B cell (primary cell): ENCODE results near the gene PCGF2. TPM values are rescaled to one million over a fixed set of nuclear protein-coding genes. Genes with fewer than 3 reads are reported as not detected.

Experiments
- ATAC-seq: fragments of 200-7000 bp; cut with Tn5 transposase; one replicate; pipeline ENCODE4 v1.10.0; 2021; ENCODE audit warnings: low read depth, mild to moderate bottlenecking, moderate number of reproducible peaks, moderate library complexity
- CTCF ChIA-PET: fragments of 350-600 bp; sonication (Branson Sonifier 250); formaldehyde crosslinking; loops from one replicate; lab custom pipeline; 2021; ENCODE audit warnings: antibody characterized with exemption, inconsistent platforms; lab: Charles Lee
- POLR2A ChIA-PET: fragments of 350-600 bp; sonication (Branson Sonifier 250); formaldehyde crosslinking; loops from one replicate; lab custom pipeline; 2021; ENCODE audit warnings: antibody characterized with exemption; lab: Charles Lee
- DNase-seq: peaks from one replicate; pipeline ENCODE4 v3.0.0; 2013
- H2AFZ ChIP-seq: 2 replicates; pipeline ENCODE4 v1.6.1; 2012; ENCODE audit warnings: mild to moderate bottlenecking, low read depth, low read length; ENCODE audit not compliant: insufficient read depth, poor library complexity, severe bottlenecking
- H3K27ac ChIP-seq, 2 donors: 1 replicate in 1 of 2; 2 replicates in 1 of 2; pipeline ENCODE4 v1.5.1; 2012 to 2013; ENCODE audit warnings: low read length in 2 of 2, mild to moderate bottlenecking in 2 of 2, moderate library complexity in 1 of 2
- H3K27me3 ChIP-seq, 4 experiments: fragments of 200-600 bp in 1 of 4; sonication (generic) in 1 of 4; replicated peaks in 1 of 4; 1 replicate in 2 of 4; 2 replicates in 2 of 4; pipeline versions ENCODE4 v1.6.1 to v1.7.0; 2013 to 2016; ENCODE audit warnings: low read length in 3 of 4, mild to moderate bottlenecking in 2 of 4, mixed read lengths in 1 of 4, moderate library complexity in 1 of 4; ENCODE audit not compliant: insufficient read depth in 4 of 4, control insufficient read depth in 3 of 4; ENCODE audit errors: control extremely low read depth in 1 of 4
- H3K36me3 ChIP-seq, 2 experiments: replicated peaks in 1 of 2; 1 replicate in 1 of 2; 2 replicates in 1 of 2; pipeline versions ENCODE4 v1.6.1 to v1.7.1; 2013; ENCODE audit warnings: low read length in 1 of 2; ENCODE audit not compliant: insufficient read depth in 2 of 2, control insufficient read depth in 1 of 2; ENCODE audit errors: control extremely low read depth in 1 of 2, extremely low read depth in 1 of 2
- H3K4me1 ChIP-seq, 2 donors: fragments of 200-600 bp in 1 of 2; sonication (generic) in 1 of 2; 1 replicate in 1 of 2; 2 replicates in 1 of 2; pipeline versions ENCODE4 v1.5.1 to v1.6.1; 2013 to 2017; ENCODE audit warnings: low read length in 2 of 2; ENCODE audit not compliant: control insufficient read depth in 2 of 2, insufficient read depth in 2 of 2
- H3K4me2 ChIP-seq: replicated peaks from 2 replicates; pipeline ENCODE3; 2012; ENCODE audit warnings: mild to moderate bottlenecking, low read depth, low read length; ENCODE audit not compliant: poor library complexity, severe bottlenecking
- H3K4me3 ChIP-seq, 5 experiments: fragments of 200-600 bp in 1 of 5; sonication (generic) in 1 of 5; 1 replicate in 3 of 5; 2 replicates in 2 of 5; pipeline versions ENCODE4 v1.5.1 to v1.7.0; 2011 to 2016; ENCODE audit warnings: low read length in 4 of 5, mild to moderate bottlenecking in 4 of 5, low read depth in 2 of 5, control low read depth in 1 of 5, moderate library complexity in 1 of 5; ENCODE audit not compliant: insufficient read depth in 1 of 5; ENCODE audit errors: control extremely low read depth in 1 of 5, extremely low read depth in 1 of 5
- H3K79me2 ChIP-seq: fragments of 200-600 bp; sonication (generic); one replicate; pipeline ENCODE4 v1.6.0; 2016; ENCODE audit warnings: low read length; ENCODE audit not compliant: control insufficient read depth, insufficient read depth
- H3K9ac ChIP-seq: fragments of 200-600 bp; sonication (generic); 2 replicates; pipeline ENCODE4 v1.6.1; 2017; ENCODE audit warnings: mild to moderate bottlenecking, low read length, moderate library complexity
- H3K9me3 ChIP-seq, 3 donors: one replicate each; pipeline versions ENCODE4 v1.6.1 to v1.7.1; 2013; ENCODE audit warnings: low read length in 2 of 3; ENCODE audit not compliant: control insufficient read depth in 2 of 3, insufficient read depth in 1 of 3; ENCODE audit errors: control extremely low read depth in 1 of 3
- H4K20me1 ChIP-seq: 2 replicates; pipeline ENCODE4 v1.6.0; 2012; ENCODE audit warnings: mild to moderate bottlenecking, low read length; ENCODE audit not compliant: insufficient read depth, control insufficient read depth, poor library complexity, severe bottlenecking
- H3K27ac Mint-ChIP-seq: one replicate; pipeline ENCODE4 v1.8.0; 2021; ENCODE audit warnings: mixed read lengths
- H3K27me3 Mint-ChIP-seq: one replicate; pipeline ENCODE4 v1.8.0; 2021; ENCODE audit warnings: mixed read lengths
- H3K4me1 Mint-ChIP-seq: one replicate; pipeline ENCODE4 v1.8.0; 2021; ENCODE audit warnings: mixed read lengths
- H3K4me3 Mint-ChIP-seq: one replicate; pipeline ENCODE4 v1.8.0; 2021; ENCODE audit warnings: mixed read lengths
- H3K9me3 Mint-ChIP-seq: one replicate; pipeline ENCODE4 v1.8.0; 2022; ENCODE audit warnings: mixed read lengths; ENCODE audit not compliant: insufficient read depth
- CTCF ChIP-seq: fragments of 200-600 bp; IDR thresholded peaks from one replicate; pipeline ENCODE4 v1.8.0; 2022; ENCODE audit warnings: antibody characterized with exemption, mild to moderate bottlenecking
- EZH2 ChIP-seq: IDR thresholded peaks from 2 replicates; pipeline ENCODE4 v1.6.1; 2012; ENCODE audit warnings: borderline replicate concordance, low read depth, mild to moderate bottlenecking, moderate library complexity, low read length; ENCODE audit not compliant: insufficient read depth, poor library complexity, severe bottlenecking
- WGBS: methylation state at CpG from one replicate; pipeline ENCODE4 v1.1.5; 2013; ENCODE audit warnings: missing lambda C conversion rate; ENCODE audit not compliant: insufficient coverage; 5-methylcytosine and 5-hydroxymethylcytosine counted together
- intact Hi-C: fragments of 100-400 bp; cut with micrococcal nuclease; formaldehyde crosslinking; loops from one replicate; pipeline ENCODE4 v1.10.0; 2022
- polyA plus RNA-seq: library from polyadenylated mRNA; depleted of rRNA; stranded (reverse); fragments of >200 nt; gene quantifications from 2 replicates; pipeline ENCODE4 v1.2.3, GENCODE V29; 2012
- total RNA-seq, 2 donors: library from RNA; stranded (reverse); fragments of 120-200 nt in 1 of 2; gene quantifications; 1 replicate in 1 of 2; 2 replicates in 1 of 2; pipeline versions ENCODE4 v1.2.3 to v1.2.4, GENCODE V29; 2013 to 2022

Gene PCGF2
- total and polyA plus RNA-seq, 2 donors (not counting 1 experiment from before 2014, with no cell fraction given) = 0.04 TPM; not detected in 1

GRCh38 chr17:38691154-38691553 lies 57.0 kb downstream of the PCGF2 start:
- Histone ChIP-seq H3K9ac (no peak overlapping the region), H3K4me1 (no peaks in the 10 kb centered on the region), H3K4me3 (no peak overlapping the region), H4K20me1 (no peaks in the 10 kb centered on the region), H3K27me3 (peaks cover 0 to 4% (median 0%) of the 10 kb centered on the region in 4 experiments), H3K4me2 (no peak overlapping the region), H2AFZ (no peak overlapping the region), H3K79me2 (no peaks in the 10 kb centered on the region), H3K27ac (no peak overlapping the region), H3K9me3 (no peaks in the 10 kb centered on the region), H3K36me3 (no peaks in the 10 kb centered on the region)
- DNase-seq (no peak), ATAC-seq (no peak)
- Mint-ChIP-seq H3K9me3 (no peaks in the 10 kb centered on the region), H3K4me1 (no peaks in the 10 kb centered on the region), H3K27ac (no peak overlapping the region), H3K4me3 (no peak overlapping the region), H3K27me3 (peaks cover 12% of the 10 kb centered on the region)
- ChIA-PET CTCF (interaction anchor here (1.0 to 2.5 kb wide), 2 partner anchors 13 to 24 kb away, joined by 3 to 11 read pairs; no protein-coding TSS in a partner anchor), POLR2A (no interaction called here)
- intact Hi-C loops = no loop called here
- 94% methylated on average over 4 of the region's 4 CpGs for WGBS
- no peak for TF ChIP-seq EZH2
- no peak for TF ChIP-seq CTCF

GRCh38 chr17:38690386-38690785 lies 57.8 kb downstream of the PCGF2 start:
- Mint-ChIP-seq H3K9me3 (no peaks in the 10 kb centered on the region), H3K4me1 (no peaks in the 10 kb centered on the region), H3K4me3 (no peak overlapping the region), H3K27ac (no peak overlapping the region), H3K27me3 (peaks cover 20% of the 10 kb centered on the region)
- TF ChIP-seq CTCF = no peak
- TF ChIP-seq EZH2 = no peak
- Histone ChIP-seq H3K79me2 (no peaks in the 10 kb centered on the region), H3K4me1 (no peaks in the 10 kb centered on the region), H3K27me3 (peaks cover 0 to 4% (median 0%) of the 10 kb centered on the region in 4 experiments), H2AFZ (no peak overlapping the region), H3K36me3 (no peaks in the 10 kb centered on the region), H4K20me1 (no peaks in the 10 kb centered on the region), H3K9ac (no peak overlapping the region), H3K9me3 (no peaks in the 10 kb centered on the region), H3K4me2 (no peak overlapping the region), H3K4me3 (no peak overlapping the region), H3K27ac (no peak overlapping the region)
- CTCF ChIA-PET = interaction anchor here (1.0 to 2.5 kb wide), 5 partner anchors 13 to 46 kb away, joined by 3 to 11 read pairs (median 3); no protein-coding TSS in a partner anchor
- ATAC-seq = no peak
- WGBS = 80% methylated on average over 1 of the region's 4 CpGs
- intact Hi-C loops = no loop called here
- DNase-seq = no peak
- POLR2A ChIA-PET = no interaction called here
